GM12892 (cell line): ENCODE results near the gene GPATCH3.

Source experiments
- DNase-seq: peaks from one replicate; pipeline ENCODE4 v3.0.0; 2011; ENCODE audit not compliant: insufficient read length
- FAIRE-seq: peaks from 2 replicates; lab custom pipeline; 2011; peaks lifted over from hg19 to GRCh38; lab: Jason Lieb, UNC
- POLR2A ChIP-seq: IDR thresholded peaks from 2 replicates; pipeline ENCODE4 v1.6.1; 2011; ENCODE audit warnings: low read depth, low read length, control low read depth
- POLR2AphosphoS5 ChIP-seq: IDR thresholded peaks from 2 replicates; pipeline ENCODE4 v1.6.1; 2011; ENCODE audit warnings: low read depth, low read length, control low read depth
- TAF1 ChIP-seq: IDR thresholded peaks from 2 replicates; pipeline ENCODE4 v1.6.1; 2011; ENCODE audit warnings: low read depth, mild to moderate bottlenecking, control low read depth, low read length, borderline replicate concordance

The GPATCH3 gene

DNA sequence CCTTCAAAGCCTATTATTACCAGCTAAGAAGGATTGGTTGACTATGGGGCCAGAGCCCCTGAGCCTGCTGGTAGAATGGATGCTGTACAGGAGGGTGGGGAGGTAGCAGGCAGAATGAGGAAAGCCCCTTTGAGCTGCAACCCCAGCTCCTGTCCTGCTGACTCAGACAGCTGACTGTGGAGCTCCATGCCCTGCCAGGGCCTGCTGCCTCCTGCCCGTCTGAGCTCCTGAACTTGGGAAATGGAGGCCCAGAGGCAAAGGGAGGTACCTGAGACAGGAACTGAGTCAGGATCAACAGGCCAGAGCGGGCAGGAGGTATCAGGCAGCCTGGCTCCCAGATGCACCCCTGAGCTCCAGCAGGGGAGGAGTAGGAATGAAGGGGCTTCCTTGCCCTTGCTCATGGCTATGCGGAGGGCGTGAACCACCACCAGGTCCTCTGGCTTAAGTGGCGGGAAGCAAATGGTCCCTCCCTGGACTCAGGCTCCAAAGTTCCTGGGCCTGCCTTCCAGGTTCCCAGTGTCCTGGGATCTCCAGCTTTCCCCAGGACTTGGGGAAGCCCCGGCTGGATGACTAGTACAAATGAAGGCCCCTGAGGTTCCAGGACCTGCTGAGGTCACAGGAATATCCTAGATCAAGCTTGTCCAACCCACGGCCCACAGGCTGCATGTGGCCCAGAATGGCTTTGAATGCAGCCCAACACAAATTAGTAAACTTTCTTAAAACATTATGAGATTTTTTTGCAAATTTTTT is 41.2 kb downstream of the GPATCH3 start:
- no peak for FAIRE-seq
- no peak for TF ChIP-seq TAF1
- DNase-seq, result no peak

- no peak for TF ChIP-seq POLR2A
- no peak for TF ChIP-seq TAF1
- TF ChIP-seq POLR2AphosphoS5, result no peak
- no peak for FAIRE-seq
- no peak for DNase-seq
Measured at GRCh38 chr1:26858160-26858559, 42.1 kb downstream of the GPATCH3 start.

- FAIRE-seq (no peak), DNase-seq (no peak)
- TF ChIP-seq TAF1 (no peak), POLR2A (no peak), POLR2AphosphoS5 (no peak)
Measured at GRCh38 chr1:26857473-26858060, 42.7 kb downstream of the GPATCH3 start.

DNA sequence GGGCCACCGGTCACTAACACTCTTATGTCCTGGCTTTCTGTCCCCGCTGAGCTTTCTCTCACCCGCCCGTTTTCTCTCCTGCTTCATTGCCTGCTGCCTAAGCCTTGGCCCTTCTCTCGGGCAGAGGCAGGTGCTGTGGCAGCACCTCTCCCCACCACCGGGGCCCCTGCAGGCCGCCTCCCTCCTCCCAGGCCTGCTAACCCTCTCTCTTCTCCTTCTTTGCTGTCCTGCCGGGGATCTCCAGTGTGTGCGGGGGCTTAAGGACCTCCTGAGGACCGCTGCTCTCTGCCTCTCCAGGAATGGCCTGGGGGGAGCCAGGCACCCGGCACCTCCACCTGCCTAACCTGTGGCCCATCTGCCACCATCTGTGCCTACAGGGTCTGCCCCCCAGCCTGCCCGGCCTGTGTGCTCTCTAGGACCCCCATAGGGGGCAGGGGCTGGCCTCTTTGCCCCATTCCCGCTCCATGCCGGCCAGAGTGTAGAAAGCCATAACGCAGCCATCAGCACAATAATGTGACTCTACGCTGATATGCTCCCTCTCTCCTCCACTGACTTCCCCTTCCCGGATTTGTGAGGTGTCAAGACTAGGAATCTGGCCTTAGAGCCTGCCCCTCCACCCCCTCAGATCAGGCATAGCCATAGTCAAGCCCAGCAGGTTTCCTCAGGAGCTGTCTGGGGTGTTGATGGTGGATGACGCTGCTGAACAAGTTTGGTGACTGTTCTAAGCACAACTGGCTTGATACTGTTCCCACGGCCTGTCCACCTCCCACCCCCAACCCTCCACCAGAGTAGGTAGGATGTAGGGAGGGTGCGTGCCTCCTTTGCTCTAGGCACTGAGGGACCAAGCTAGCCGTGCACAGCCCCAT is 43.4 kb downstream of the GPATCH3 start:
- no peak for FAIRE-seq
- TF ChIP-seq POLR2AphosphoS5 (no peak), TAF1 (no peak), POLR2A (no peak)

GRCh38 chr1:26856181-26856580 is 44.1 kb downstream of the GPATCH3 start:
- FAIRE-seq, result no peak
- no peak for TF ChIP-seq POLR2A
- DNase-seq, result no peak

More for the DNA sequence above, 43.4 kb downstream of the GPATCH3 start:
- DNase-seq, result no peak

- DNase-seq (no peak), FAIRE-seq (no peak)
- TF ChIP-seq TAF1 (no peak), POLR2A (no peak; the same call in 1 of the 2 replicates), POLR2AphosphoS5 (no peak)
Measured at GRCh38 chr1:26855636-26856035, 44.6 kb downstream of the GPATCH3 start.

- FAIRE-seq (no peak), DNase-seq (no peak)
- TF ChIP-seq TAF1 (no peak), POLR2A (no peak), POLR2AphosphoS5 (no peak)
Measured at GRCh38 chr1:26854906-26855305, 45.4 kb downstream of the GPATCH3 start.

- TF ChIP-seq TAF1, result no peak
- no peak for TF ChIP-seq POLR2AphosphoS5
- no peak for TF ChIP-seq POLR2A
- no peak for DNase-seq
- FAIRE-seq, result no peak
Measured at GRCh38 chr1:26853600-26853999, 46.7 kb downstream of the GPATCH3 start.

GRCh38 chr1:26853156-26853555 is 47.1 kb downstream of the GPATCH3 start:
- FAIRE-seq, result peak; percentile 91
- TF ChIP-seq POLR2A (no peak), POLR2AphosphoS5 (no peak), TAF1 (no peak)
- DNase-seq, result peak; percentile 78

GRCh38 chr1:26852701-26853100 is 47.6 kb downstream of the GPATCH3 start:
- no peak for DNase-seq
- TF ChIP-seq TAF1 (no peak), POLR2A (no peak), POLR2AphosphoS5 (no peak)
- FAIRE-seq, result peak; percentile 36

GRCh38 chr1:26851106-26851684 is 49.1 kb downstream of the GPATCH3 start:
- no peak for FAIRE-seq
- no peak for TF ChIP-seq POLR2A
- no peak for TF ChIP-seq TAF1
- TF ChIP-seq POLR2AphosphoS5, result no peak
- DNase-seq, result no peak

DNA sequence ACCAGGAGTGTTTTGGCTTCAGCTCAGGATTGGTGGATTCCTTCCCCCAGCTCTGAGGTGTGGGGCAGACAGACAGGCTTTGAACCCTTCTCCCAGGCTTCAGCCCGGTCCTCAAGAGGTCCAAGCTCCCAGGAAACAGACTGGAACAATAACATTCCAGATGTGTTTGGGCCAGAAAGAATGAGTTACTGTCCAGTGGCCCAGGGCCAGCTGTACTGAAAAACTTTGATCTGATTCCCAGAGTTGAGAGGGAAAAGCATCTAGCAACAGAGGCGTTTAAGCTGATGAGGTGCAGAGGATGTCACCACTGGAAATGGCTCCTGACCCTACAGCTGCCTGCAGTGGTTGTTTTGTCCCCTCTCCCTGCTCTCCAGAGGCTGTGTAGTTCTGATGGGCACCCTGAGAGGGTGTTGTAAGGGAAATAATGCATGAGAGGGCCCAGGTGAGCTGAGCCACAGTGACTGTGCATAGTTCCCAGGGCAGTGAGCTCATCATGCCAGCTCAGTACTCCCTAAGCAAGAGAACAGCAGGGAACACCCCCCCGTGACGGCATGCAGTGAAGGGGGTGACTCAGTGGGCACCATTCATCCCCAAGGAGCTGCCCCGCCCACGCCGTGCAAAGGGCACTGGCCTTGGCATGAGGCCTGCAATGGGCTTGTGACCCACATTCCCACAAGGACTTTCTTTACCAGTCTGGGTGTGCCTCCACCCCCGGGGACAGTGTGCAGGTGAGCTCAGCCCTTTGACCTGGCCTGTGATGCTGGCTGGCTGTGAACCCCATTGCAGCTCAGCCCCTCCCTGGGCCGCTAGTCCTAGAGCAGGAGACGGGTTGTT is 51.1 kb downstream of the GPATCH3 start:
- no peak for TF ChIP-seq POLR2AphosphoS5
- TF ChIP-seq POLR2A, result no peak
- TF ChIP-seq TAF1, result no peak
- FAIRE-seq (no peak), DNase-seq (no peak)
